HPDE6-E6E7 (cell line): ENCODE data around the gene PPP2R3B.
"Not testable (repeated sequence)": the region's sequence is repeated elsewhere in the genome, so short reads cannot be mapped to it uniquely, and the experiment has no call there.

Experiments
- DNase-seq: peaks from one replicate; pipeline ENCODE4 v3.0.0; 2011; ENCODE audit warnings: missing footprints; ENCODE audit errors: extremely low spot score

PPP2R3B gene, protein sequence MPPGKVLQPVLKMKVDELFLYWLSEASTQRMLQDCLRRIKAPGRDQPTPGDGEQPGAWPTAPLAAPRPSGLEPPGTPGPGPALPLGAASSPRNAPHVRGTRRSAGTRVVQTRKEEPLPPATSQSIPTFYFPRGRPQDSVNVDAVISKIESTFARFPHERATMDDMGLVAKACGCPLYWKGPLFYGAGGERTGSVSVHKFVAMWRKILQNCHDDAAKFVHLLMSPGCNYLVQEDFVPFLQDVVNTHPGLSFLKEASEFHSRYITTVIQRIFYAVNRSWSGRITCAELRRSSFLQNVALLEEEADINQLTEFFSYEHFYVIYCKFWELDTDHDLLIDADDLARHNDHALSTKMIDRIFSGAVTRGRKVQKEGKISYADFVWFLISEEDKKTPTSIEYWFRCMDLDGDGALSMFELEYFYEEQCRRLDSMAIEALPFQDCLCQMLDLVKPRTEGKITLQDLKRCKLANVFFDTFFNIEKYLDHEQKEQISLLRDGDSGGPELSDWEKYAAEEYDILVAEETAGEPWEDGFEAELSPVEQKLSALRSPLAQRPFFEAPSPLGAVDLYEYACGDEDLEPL

DNA sequence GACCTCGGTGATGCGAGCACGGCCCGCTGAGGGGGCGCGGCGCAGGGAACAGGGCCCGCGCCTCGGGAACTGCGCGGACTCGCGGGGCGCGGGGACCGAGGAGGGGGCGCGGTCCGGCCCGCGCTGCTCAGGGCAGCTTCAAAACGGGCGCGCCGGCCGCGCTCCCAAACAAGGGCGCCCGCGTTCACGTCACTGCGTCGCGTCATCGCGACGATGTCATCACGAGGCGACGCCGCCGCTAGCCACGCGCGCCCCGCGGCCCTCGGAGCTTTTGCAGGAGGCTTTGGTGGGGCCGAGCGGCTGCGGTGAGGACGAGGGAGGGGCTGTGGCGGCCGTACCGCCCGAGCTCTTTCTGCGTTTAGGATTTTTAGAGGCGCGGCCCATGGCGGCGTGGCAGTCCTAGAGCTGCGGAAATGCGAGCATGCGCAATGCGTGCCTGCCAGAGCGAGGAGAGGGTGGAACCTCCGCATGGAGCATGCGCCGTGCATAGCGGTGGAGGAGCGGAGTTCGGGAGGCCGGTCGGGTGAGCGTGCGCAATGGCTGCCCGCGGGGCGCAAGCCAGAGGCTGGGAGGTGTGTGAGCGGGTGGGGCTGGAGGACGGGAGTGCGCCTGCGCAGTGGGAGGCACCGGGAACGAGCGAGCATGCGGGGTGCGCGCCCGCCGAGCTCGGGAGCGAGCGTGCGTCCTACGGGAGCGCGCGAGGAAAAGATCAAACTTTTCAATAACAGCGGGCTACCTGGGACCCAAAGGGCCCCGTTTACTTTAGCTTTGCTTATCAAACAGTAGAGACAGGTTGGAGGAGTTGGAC lies at the start of gene PPP2R3B:
Gene PPP2R3B, minus strand, starts transcription at position 140 of the 808 bp plus-strand sequence. CDS start 216 bp downstream, outside the sequence.
- DNase-seq = peak; percentile 100

DNA sequence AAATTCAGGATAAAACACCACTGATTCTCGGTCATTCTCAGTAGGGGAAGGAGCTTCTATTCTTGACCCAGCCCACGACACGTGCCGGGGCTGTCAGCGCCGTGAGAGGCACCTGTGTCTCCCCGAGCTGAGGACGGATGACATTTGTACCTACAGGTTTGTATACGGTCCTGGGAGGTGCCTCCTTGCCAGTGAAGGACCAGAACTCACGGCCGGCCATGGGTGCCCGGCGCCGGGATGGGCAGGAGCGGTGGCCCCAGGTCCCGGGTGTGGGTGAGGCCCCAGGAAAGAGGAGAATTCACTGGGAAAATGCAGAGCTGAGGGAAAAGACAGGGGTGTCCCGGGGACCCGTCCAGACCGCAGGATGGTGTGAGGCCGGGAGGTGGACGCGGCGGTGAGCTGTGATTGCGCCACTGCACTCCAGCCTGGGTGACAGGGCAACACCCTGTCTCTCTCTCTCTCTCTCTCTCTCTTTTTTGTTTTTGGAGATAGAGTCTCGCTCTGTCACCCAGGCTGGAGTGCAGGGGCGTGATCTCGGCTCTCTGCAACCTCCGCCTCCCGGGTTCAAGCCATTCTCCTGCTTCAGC lies 48.9 kb upstream of the PPP2R3B start:
- no peak for DNase-seq

DNA sequence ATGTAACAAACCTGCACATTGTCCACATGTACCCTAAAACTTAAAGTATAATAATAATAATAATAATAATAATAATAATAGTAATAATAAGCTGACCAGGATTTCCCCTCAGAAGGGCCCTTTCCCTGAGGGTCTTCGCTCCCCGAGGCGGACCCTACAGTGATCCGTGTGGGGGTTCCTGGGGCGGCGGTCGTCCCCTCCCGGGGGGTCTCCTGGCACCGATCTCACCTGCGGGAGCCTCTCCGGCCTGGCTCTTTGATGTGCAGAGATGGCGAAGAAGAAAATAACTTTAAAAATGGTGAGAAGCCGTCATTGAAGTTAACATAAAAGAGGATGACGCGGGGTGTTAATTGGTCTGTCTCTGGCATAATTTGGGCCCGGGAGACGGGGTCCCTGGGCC lies 48.2 kb upstream of the PPP2R3B start:
- no peak for DNase-seq

DNA sequence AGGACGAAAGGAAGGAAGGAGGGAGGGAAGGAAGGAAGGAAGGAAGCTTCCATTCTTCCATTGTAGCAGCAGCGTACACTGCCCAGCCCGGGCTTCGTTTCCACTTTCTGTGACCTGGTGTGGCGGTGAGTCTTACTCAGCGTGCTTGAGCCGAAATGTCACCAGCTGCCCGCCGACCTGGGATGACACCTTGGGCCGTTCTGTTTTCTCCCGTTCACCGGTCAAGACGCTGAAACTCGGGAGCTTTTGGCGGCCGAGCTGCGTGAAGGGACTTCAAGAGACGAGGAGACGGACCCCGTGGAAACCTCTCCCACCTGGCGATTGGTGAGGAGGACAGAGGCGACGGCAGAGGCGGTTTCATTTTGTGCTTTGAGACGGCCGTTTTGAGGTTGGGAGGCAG lies 47.1 kb upstream of the PPP2R3B start:
- DNase-seq = no peak

DNA sequence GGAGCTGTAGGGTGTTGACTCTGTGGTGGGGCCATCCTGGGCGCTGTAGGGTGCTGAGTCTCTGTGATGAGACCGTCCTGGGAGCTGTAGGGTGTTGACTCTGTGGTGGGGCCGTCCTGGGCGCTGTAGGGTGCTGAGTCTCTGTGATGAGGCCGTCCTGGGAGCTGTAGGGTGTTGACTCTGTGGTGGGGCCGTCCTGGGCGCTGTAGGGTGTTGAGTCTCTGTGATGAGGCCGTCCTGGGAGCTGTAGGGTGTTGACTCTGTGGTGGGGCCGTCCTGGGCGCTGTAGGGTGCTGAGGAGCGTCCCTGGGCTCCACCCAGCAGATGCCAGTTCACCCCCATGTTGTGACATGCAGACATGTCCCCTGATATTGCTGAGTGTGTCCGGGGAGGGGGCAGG lies 46.0 kb upstream of the PPP2R3B start:
- DNase-seq = not testable (repeated sequence)

DNA sequence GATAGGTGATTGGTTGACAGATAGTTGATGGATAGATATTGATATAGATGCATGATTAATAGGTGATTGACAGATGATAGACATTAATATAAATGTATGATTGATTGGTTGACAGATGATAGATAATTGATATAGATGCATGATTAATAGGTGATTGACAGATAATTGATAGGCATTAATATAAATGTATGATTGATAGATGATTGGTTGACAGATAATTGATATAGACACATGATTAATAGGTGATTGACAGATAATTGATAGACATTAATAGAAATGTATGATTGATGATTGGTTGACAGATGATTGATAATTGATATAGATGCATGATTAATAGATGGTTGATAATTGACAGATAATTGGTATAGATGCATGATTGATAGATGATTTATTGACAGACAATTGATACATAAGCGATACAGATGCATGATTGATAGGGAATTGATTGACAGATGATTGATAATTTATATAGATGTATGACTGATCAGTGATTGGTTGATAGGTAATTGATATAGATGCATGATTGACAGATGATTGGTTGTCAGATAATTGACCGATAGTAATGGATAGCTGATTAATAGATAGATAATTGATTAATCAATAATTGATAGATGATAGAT lies 44.9 kb upstream of the PPP2R3B start:
- DNase-seq = no peak

DNA sequence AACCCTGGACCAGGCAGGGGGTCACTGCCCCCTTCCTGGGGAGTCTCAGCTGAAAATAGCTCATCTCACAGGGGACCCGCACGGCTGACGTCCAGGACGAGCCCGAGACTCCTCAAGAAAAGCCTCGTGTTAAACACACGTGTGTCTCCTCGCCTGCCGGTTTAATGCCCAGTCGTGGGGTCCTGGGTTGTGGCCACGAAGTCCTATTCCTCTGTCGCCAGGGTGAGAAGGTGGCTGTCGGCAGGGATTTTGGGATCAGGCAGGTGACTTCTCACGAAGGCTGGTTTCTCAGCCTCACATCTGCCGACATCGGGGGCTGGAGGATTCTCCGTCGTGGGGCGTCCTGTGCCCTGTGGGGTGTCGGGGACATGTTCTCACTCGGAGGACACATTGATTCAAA lies 44.3 kb upstream of the PPP2R3B start:
- DNase-seq = no peak

DNA sequence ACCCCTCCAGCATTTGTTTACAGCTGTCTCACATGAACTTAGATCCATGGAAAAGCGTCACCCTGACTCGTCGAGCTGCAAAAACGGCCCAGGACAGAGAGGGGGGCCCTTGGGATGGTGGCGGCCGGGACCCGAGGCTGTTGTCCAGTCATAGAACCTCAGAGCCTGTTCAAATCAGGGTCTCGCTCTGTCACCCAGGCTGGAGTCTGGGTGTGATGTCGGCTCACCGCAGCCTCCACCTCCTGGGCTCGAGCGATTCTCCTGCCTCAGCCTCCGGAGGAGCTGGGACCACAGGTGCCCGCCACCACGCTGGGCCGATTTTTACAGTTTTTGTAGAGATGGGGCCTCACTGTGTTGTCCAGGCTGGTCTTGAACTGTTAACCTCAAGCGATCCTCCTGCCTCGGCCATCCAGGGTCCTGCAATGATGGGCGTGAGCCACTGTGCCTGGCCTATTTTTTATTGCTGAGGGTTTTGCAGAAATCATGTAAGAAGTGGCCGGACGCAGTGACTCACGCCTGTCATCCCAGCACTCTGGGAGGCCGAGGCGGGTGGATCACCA lies 42.6 kb upstream of the PPP2R3B start:
- no peak for DNase-seq

DNA sequence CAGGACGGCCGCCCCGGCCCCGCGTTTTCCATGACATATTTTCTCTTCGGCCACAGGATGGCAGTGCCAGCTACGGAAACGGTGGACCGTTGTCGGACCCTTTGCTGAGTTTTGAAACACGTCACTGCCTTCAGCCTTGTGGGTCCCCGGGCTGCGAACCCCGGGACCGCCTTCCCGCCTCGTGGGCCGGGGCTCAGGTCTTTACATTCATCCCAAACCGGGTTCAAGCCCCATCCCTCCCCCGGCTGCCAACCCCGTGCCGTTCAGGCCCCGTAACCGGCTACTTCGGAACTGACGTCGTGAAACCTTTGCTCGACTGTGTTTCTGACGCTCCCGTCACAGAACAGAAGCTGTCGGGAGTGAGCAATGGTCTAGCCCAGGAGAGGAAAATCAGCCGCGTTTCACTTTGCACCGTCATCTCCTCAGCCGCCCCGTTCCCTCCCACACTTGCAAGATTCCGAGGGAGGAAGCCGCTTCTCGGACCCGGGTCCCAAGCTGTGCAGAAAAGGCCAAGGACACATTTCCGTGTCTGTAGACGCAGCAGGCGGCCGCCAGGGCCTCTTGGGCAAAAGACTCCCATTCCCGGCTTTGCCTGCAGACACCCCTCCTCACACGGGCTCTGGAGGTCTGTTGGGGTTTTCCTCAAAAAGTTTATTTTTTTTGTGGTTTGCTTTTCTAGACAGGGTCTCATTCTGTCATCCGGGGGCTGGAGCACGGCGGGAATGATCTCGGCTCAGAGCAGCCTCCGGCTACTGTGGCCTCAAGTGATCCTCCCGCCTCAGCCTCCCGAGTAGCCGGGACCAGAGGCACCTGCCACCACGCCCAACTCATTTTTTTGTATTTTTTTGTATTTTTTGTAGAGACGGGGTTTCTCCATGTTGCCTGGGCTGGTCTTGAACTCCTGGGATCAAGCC lies 41.4 kb upstream of the PPP2R3B start:
- DNase-seq = no peak

DNA sequence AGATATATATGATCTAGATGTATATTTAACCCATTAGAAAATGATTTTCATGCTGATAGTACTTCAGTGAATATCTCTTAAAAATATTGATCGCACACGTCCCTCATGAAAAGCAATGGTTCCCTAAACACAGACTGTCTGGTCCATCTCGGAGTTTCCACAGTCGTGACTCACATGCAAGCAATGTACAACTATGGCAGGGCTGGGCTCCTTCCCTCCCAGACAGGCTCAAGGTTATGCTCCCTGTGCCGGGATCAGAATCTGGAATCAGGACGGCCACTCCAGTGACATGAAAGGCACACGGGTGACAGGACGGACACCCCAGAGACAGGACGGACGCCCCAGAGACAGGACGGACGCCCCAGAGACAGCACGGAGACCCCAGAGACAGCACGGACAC lies 40.2 kb upstream of the PPP2R3B start:
- no peak for DNase-seq

DNA sequence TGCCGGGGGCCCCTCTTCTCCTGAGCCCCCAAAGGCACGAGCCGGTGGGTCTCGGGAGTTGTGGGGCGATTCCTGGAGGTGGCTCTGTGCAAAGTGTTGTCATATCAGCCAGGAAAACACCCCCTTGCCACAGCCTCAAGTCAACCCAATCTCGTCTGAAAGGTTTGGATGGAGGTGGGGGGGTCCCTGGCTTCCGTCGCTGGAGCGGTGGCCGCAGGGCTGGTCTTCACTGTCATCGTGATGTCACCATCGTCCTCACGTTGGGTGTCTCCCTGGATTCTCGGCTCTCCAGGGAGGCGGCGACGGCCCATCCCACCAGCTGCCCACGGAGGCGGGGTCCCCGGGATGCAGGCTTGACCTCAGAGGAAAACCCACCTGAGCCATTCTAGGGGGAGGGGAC lies 38.3 kb upstream of the PPP2R3B start:
- DNase-seq = no peak

DNA sequence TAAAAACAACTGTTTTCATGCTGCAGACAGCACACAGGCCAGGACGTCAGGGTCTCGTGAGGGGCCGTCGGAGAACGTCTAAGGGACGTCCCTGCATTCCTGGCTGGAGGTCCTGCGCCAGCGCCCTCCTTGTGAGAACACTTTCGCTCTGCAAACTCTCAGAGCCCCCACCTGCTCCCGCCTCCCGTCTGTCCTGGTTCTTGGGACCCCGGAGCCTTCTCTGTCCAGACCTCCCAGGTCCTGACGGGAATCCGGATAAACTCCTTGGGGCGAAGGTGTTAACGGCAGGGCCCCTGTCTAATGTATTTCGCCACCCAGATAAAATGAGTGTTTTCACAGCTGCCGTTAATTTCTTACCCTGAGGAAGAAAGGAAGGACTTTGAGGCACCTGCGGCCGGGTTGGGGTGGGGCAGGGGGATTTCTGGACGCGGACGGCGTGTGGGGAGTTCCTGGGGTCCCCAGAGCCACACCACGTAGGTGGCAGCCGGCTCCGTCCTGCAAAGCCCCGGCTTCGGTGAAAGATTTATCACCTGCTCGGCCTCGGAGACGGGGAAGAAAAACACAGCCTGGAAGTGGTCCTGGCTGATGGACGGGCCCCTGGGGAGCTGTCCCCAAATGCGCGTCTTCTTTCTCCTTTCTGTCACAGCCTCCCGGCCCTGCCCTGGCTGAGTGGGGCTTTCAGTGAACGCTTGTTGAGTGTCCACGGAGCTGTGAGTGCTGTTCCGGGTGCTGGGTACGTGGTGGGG lies 35.1 kb upstream of the PPP2R3B start:
- DNase-seq = no peak

DNA sequence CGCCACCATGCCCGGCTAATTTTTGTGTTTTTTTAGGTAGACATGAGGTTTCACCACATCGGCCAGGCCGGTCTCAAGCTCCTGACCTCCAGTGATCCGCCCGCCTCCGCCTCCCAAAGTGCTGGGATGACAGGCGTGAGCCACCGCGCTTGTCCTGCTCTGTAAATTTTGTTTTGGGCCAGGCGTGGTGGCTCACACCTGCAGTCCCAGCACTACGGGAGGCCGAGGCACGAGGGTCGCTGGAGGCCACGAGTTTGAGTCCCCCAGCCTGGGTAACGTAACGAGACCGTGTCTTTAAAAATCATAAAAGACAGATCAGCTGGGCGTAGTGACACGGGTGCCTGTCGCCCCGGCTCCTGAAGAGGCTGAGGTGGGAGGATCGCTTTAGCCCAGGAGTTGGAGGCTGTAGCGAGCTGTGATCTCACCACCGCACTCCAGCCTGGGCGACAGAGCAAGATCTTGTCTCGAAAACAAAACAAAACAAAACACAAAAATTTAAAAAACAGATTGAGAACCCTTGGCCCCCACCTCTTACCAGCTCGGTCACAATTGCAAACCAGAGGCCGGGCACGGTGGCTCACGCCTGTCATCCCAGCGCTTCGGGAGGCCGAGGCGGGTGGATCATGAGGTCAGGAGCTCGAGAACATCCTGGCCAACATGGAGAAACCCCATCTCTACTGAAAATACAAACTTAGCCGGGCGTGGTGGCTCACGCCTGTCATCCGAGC lies 34.0 kb upstream of the PPP2R3B start:
- no peak for DNase-seq

DNA sequence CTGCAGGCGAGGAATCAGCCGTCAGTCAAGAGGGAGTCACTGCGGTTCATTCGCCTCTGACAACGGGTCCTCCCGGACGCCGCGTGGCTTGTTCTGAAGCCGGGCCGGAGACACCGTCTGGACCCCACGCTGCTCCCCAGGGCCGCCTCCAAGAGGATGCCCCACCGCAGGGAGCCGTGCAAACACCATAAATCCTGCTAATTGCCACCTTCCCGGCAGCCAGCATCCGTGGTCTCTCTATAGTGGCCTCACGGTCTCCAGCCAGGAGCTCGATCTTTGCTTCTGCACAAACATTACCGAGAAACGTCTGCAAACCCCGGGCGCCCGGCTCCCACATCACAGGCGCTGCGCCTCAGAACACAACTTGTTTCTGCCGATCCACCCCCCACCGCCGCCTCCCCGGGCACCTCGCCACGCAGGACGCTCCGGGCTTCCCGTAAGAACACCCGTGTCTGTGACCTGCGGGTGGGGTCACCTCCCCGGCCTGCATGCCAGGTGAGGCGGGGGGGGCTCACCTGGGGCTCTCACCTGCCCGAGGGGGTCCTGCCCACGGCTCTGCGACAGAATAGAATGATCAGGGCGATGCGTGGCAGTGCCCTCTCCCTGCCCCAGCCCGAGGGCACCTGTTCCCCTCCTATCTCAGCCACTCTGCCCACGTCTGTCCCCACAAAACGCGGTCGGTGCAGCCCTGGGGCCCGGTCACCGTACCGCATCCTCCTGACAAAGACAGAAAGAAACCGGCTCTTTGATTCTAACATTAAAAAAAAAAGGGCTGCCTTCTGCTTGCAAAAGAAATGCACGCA lies 32.4 kb upstream of the PPP2R3B start:
- DNase-seq = no peak

DNA sequence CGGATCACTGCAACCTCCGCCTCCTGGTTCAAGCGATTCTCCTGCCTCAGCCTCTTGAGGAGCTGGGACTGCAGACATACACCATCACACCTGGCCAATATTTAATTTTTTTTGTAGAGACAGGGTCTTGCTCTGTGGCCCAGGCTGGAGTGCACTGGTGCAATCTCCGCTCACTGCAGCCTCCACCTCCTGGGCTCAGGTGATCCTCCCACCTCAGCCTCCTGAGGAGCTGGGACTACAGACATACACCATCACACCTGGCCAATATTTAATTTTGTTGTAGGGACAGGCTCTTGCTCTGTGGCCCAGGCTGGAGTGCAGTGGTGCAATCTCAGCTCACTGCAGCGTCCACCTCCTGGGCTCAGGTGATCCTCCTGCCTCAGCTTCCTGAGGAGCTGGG lies 28.8 kb upstream of the PPP2R3B start:
- not testable (repeated sequence) for DNase-seq

DNA sequence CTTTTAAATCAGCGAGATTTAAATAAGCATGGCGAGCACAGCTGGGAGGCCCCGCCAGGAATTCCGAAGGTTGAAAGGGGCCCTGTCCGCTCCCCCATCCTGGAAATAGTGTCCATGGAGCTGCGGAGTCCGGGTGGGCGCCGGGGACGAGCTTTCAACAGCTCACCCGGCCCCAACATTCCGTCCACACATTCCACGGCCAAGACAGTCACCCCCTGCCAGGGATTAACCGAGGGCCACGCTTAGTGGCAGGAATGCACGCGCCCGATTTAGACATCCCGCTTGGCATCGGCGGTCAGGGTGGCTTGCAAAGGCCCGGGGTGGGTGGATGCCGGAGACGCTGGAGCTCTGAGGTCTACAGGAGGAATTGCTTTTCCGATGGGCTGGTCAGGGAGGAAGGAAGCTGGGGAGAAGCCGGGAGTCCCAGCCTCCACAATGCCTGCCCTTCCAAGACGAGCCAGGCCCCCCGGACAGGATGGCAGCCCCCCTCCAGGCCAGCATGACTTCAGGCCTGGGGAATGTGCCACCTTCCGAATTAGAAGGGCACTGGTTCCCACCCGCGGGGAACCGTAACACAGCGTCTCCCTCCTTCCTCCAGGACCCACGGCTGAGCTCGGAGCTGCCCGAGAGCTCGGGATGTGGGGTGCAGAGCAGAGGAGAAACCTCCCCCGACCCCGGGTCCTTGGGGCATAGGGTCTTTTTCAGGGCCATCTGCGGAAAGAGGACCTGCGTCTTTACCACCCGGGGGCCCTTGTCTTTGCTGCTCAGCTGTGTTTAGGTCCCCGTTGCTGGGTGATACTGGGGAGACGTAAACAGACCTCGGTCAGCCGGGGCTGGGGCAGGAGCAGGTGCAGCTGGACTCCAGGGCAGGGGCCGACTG lies 26.9 kb upstream of the PPP2R3B start:
- DNase-seq = no peak

DNA sequence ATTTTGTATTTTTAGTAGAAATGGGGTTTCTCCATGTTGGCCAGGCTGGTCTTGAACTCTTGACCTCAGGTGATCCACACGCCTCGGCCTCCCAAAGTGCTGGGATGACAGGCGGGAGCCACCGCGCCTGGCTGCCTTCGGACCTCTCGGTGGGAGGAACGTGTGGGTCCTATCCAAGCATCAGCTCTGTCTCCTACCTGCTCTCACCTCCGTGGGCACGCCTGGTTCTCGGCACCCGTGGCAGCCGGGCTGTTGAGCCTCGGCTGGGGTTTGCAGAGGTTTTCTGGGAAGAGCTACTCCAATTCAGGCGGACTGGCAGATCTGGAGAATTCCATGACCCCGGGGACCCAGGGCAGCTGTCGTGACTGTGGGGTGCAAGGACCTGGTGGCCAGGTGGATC lies 23.6 kb upstream of the PPP2R3B start:
- no peak for DNase-seq
